GM12878 (cell line): ENCODE data around the gene LRP4. TPM values are rescaled to one million over a fixed set of nuclear protein-coding genes. Genes with fewer than 3 reads are reported as not detected.

Experiments used
- CBFB ChIP-seq: IDR thresholded peaks from 2 replicates; pipeline ENCODE4 v1.6.1; 2016; ENCODE audit warnings: antibody characterized with exemption, low read depth
- EP300 ChIP-seq, 2 experiments: fragments of 150-350 bp in 1 of 2; IDR thresholded peaks; 2 replicates each; pipeline ENCODE4 v1.6.1; 2011 to 2012; ENCODE audit warnings: low read depth in 2 of 2, low read length in 2 of 2, borderline replicate concordance in 1 of 2, improper control_type of control experiment in 1 of 2, inconsistent platforms in 1 of 2; ENCODE audit not compliant: control insufficient read depth in 1 of 2
- FOXK2 ChIP-seq: fragments of 450-650 bp; IDR thresholded peaks from 2 replicates; pipeline ENCODE4 v1.6.1; 2017; ENCODE audit warnings: mild to moderate bottlenecking, moderate library complexity
- MTA2 ChIP-seq: fragments of 450-650 bp; IDR thresholded peaks from 2 replicates; pipeline ENCODE4 v1.6.1; 2016; ENCODE audit warnings: low read depth, mild to moderate bottlenecking, moderate library complexity
- NR2C2 ChIP-seq: IDR thresholded peaks from 2 replicates; pipeline ENCODE4 v1.6.1; 2011; ENCODE audit warnings: borderline replicate concordance, low read depth; ENCODE audit not compliant: control insufficient read depth, insufficient read length
- TCF12 ChIP-seq: IDR thresholded peaks from 2 replicates; pipeline ENCODE4 v1.6.1; 2011; ENCODE audit warnings: low read depth, mild to moderate bottlenecking, low read length
- TCF3 ChIP-seq: IDR thresholded peaks from 2 replicates; pipeline ENCODE4 v1.6.1; 2012; ENCODE audit warnings: low read depth, mild to moderate bottlenecking, low read length, borderline replicate concordance; ENCODE audit not compliant: insufficient read depth
- polyA plus RNA-seq, 11 experiments: library from polyadenylated mRNA; depleted of rRNA in 4 of 11; unstranded in 6 of 11; stranded (reverse) in 5 of 11; fragments of >200 nt; fragmentation: Nextera tagmentation in 4 of 11; fragmentation: Illumina TruSeq in 1 of 11; extraction: Ambion mirVana in 4 of 11; extraction: Trizol in 1 of 11; gene quantifications; 1 replicate in 1 of 11; 2 replicates in 10 of 11; pipeline versions ENCODE4 v1.2.1 to v1.2.3, GENCODE V29; 2011 to 2016; ENCODE audit warnings: inconsistent platforms in 2 of 11, missing spikeins in 2 of 11, low read depth in 1 of 11
- total RNA-seq, 4 experiments: library from RNA; depleted of rRNA in 3 of 4; stranded (reverse); fragments of >200 nt in 3 of 4; fragmentation: Illumina TruSeq in 1 of 4; extraction: Trizol in 1 of 4; gene quantifications; 2 replicates each; pipeline versions ENCODE4 v1.2.1 to v1.2.3, GENCODE V29; 2013 to 2021
- TF ChIP-seq, protein P1 (sequence below): fragments of 150-350 bp; IDR thresholded peaks from 2 replicates; pipeline ENCODE4 v1.6.1; 2014; ENCODE audit warnings: mild to moderate bottlenecking, low read depth, low read length
- TF ChIP-seq, protein P2 (sequence below): IDR thresholded peaks from 2 replicates; pipeline ENCODE4 v1.6.1; 2012; ENCODE audit warnings: low read length, inconsistent platforms
- TF ChIP-seq, protein P3 (sequence below), 3 experiments: IDR thresholded peaks in 2 of 3; conservative IDR thresholded peaks in 1 of 3; 2 replicates each; pipeline ENCODE4 v1.5.1; 2011; ENCODE audit warnings: low read depth in 3 of 3, low read length in 3 of 3, mild to moderate bottlenecking in 3 of 3, control low read depth in 2 of 3, moderate library complexity in 2 of 3, inconsistent platforms in 1 of 3, mixed read lengths in 1 of 3; ENCODE audit not compliant: control insufficient read depth in 2 of 3, insufficient read depth in 1 of 3; ENCODE audit errors: extremely low read depth in 1 of 3

LRP4 gene
- total and polyA plus RNA-seq, 10 of the 15 experiments (the other 5 are each of a cell fraction or from before 2014, with no cell fraction given): under 0.01 to 0.06 (median 0.03) TPM; not detected in 6

DNA sequence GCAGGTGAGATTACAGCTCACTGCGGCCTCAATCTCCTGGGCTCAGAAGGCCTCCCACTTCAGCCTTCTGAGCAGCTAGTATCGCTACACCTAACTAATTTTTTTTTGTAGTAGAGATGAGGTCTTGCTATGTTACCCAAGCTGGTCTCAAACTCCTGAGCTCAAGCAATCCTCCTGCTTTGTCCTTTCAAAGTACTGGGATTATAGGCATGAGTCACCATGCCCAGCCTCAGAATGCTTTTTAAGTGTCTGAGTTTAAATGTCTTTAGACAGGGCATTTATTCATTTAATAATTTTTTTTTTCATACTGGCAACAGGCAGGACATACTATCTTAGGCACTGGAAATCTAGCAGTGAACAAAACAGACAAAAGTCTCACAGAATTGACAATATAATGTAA lies 27.7 kb downstream of the LRP4 start (continued):
- TF ChIP-seq, protein P1, sequence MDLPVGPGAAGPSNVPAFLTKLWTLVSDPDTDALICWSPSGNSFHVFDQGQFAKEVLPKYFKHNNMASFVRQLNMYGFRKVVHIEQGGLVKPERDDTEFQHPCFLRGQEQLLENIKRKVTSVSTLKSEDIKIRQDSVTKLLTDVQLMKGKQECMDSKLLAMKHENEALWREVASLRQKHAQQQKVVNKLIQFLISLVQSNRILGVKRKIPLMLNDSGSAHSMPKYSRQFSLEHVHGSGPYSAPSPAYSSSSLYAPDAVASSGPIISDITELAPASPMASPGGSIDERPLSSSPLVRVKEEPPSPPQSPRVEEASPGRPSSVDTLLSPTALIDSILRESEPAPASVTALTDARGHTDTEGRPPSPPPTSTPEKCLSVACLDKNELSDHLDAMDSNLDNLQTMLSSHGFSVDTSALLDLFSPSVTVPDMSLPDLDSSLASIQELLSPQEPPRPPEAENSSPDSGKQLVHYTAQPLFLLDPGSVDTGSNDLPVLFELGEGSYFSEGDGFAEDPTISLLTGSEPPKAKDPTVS: no peak
- no peak for TF ChIP-seq TCF3
- no peak for TF ChIP-seq FOXK2
- TF ChIP-seq MTA2: no peak
- TF ChIP-seq, protein P2, sequence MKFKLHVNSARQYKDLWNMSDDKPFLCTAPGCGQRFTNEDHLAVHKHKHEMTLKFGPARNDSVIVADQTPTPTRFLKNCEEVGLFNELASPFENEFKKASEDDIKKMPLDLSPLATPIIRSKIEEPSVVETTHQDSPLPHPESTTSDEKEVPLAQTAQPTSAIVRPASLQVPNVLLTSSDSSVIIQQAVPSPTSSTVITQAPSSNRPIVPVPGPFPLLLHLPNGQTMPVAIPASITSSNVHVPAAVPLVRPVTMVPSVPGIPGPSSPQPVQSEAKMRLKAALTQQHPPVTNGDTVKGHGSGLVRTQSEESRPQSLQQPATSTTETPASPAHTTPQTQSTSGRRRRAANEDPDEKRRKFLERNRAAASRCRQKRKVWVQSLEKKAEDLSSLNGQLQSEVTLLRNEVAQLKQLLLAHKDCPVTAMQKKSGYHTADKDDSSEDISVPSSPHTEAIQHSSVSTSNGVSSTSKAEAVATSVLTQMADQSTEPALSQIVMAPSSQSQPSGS: no peak
- TF ChIP-seq TCF12: no peak
- TF ChIP-seq, protein P3, sequence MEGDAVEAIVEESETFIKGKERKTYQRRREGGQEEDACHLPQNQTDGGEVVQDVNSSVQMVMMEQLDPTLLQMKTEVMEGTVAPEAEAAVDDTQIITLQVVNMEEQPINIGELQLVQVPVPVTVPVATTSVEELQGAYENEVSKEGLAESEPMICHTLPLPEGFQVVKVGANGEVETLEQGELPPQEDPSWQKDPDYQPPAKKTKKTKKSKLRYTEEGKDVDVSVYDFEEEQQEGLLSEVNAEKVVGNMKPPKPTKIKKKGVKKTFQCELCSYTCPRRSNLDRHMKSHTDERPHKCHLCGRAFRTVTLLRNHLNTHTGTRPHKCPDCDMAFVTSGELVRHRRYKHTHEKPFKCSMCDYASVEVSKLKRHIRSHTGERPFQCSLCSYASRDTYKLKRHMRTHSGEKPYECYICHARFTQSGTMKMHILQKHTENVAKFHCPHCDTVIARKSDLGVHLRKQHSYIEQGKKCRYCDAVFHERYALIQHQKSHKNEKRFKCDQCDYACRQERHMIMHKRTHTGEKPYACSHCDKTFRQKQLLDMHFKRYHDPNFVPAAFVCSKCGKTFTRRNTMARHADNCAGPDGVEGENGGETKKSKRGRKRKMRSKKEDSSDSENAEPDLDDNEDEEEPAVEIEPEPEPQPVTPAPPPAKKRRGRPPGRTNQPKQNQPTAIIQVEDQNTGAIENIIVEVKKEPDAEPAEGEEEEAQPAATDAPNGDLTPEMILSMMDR (IDR thresholded peaks at IDR 0.05 in 2 of 3, conservative IDR thresholded peaks at IDR 0.05 in 1 of 3; ENCODE audit: control insufficient read depth in 2 of 3, extremely low read depth in 1 of 3, insufficient read depth in 1 of 3, low read depth in 3 of 3, low read length in 3 of 3): no peak
- TF ChIP-seq CBFB: no peak
- no peak for TF ChIP-seq EP300 (IDR thresholded peaks at IDR 0.05; ENCODE audit: borderline replicate concordance in 1 of 2, control insufficient read depth in 1 of 2, low read depth in 2 of 2, low read length in 2 of 2)
- no peak for TF ChIP-seq NR2C2
- TF ChIP-seq, all 136 proteins: peak for 0
